Psoas muscle (tissue), 8 donors: Measurements from ENCODE around the gene CLEC4M. TPM values are rescaled to one million over a fixed set of nuclear protein-coding genes. Genes with fewer than 3 reads are reported as not detected.

ENCODE experiments used
- ATAC-seq, 4 donors: fragments of 200-7000 bp; cut with Tn5 transposase; one replicate each; pipeline ENCODE4 v1.9.1; 2020; ENCODE audit warnings: moderate library complexity in 3 of 4, mild to moderate bottlenecking in 2 of 4
- DNase-seq, 2 donors: peaks; one replicate each; pipeline ENCODE4 v3.0.0-alpha.2; 2020
- H3K27ac ChIP-seq: fragments of 200-600 bp; one replicate; pipeline ENCODE4 v1.8.0; 2022
- H3K27me3 ChIP-seq, 3 donors: fragments of 200-600 bp in 1 of 3; one replicate each; pipeline versions ENCODE4 v1.6.1 to v1.8.0; 2013 to 2022; ENCODE audit warnings: low read length in 2 of 3, mild to moderate bottlenecking in 2 of 3, moderate library complexity in 1 of 3; ENCODE audit not compliant: insufficient read depth in 3 of 3
- H3K36me3 ChIP-seq, 2 donors: fragments of 200-600 bp in 1 of 2; one replicate each; pipeline versions ENCODE4 v1.6.1 to v1.8.0; 2013 to 2022; ENCODE audit warnings: low read depth in 1 of 2, mild to moderate bottlenecking in 1 of 2, moderate library complexity in 1 of 2; ENCODE audit not compliant: insufficient read depth in 1 of 2
- H3K4me1 ChIP-seq: fragments of 200-600 bp; one replicate; pipeline ENCODE4 v1.8.0; 2022
- H3K4me3 ChIP-seq: fragments of 200-600 bp; one replicate; pipeline ENCODE4 v1.8.0; 2022; ENCODE audit warnings: mild to moderate bottlenecking
- H3K9me3 ChIP-seq: fragments of 200-600 bp; one replicate; pipeline ENCODE4 v1.8.0; 2022
- WGBS, 3 donors: extraction: QIAGEN DNeasy Blood & Tissue Kit; methylation state at CpG; one replicate each; pipeline versions ENCODE4 v1.1.6 to v1.1.7; 2013; 5-methylcytosine and 5-hydroxymethylcytosine counted together
- intact Hi-C, 2 donors: fragments of 100-400 bp; cut with DNase I; formaldehyde crosslinking; loops; one replicate each; pipeline versions ENCODE4 v1.11.0 to v1.14.2; 2022
- polyA plus RNA-seq, 3 donors: library from polyadenylated mRNA; stranded (reverse); fragments of 200-250 nt; gene quantifications; one replicate each; pipeline ENCODE4 v1.2.3, GENCODE V29; 2013
- total RNA-seq, 4 donors: library from RNA; stranded (reverse); fragmentation: NEBNext Ultra II Directional in 2 of 4; extraction: Animal tissue kit (Norgen Biotek cat#: 25700) in 2 of 4; gene quantifications; one replicate each; pipeline versions ENCODE4 v1.2.1 to v1.2.4, GENCODE V29; 2021 to 2023
- TF ChIP-seq, protein P1 (sequence below): fragments of 200-600 bp; IDR thresholded peaks from one replicate; pipeline ENCODE4 v1.8.0; 2022; ENCODE audit warnings: antibody characterized with exemption
- donor health status: healthy with polysubstance abuse.
- donor health status: DM: no; HTN: no; CAD: no; lungs with moderate emphysema.
- donor health status: Bipolar disorder and iron deficiency.
- donor health status: healthy.
- donor health status: DM: yes; HTN: yes; CAD: no.
- donor health status: DM: no; HTN: no; CAD: no.
- donor health status: DM: no; HTN: no; CAD: no.
- donor health status: DM: yes; HTN: yes; CAD: no.

Gene CLEC4M
- total and polyA plus RNA-seq, 7 donors, result not detected

DNA sequence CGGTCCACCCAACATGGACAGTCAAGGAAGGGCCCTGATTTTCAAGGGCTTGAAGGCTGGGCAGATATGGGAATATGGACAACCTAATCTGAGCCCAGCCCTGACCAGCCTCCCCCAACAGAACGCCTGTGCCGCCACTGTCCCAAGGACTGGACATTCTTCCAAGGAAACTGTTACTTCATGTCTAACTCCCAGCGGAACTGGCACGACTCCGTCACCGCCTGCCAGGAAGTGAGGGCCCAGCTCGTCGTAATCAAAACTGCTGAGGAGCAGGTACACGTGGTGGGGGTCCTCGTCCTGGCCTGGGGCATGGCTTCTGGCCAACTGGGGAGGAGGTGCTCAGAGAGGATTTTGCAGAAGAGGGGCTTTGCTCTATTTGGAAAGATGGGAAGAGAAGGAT, 3.5 kb downstream of the CLEC4M start:
- H3K27me3 ChIP-seq, result peaks cover 0 to 11% (median 2%) of the 10 kb centered on the region in 3 donors
- H3K36me3 ChIP-seq, result no peaks in the 10 kb centered on the region
- no peaks in the 10 kb centered on the region for H3K9me3 ChIP-seq
- H3K4me3 ChIP-seq, result no peak overlapping the region
- ATAC-seq (no peak), DNase-seq (no peak)
- H3K27ac ChIP-seq, result no peak overlapping the region
- intact Hi-C loops, result no loop called here
- TF ChIP-seq, protein P1, sequence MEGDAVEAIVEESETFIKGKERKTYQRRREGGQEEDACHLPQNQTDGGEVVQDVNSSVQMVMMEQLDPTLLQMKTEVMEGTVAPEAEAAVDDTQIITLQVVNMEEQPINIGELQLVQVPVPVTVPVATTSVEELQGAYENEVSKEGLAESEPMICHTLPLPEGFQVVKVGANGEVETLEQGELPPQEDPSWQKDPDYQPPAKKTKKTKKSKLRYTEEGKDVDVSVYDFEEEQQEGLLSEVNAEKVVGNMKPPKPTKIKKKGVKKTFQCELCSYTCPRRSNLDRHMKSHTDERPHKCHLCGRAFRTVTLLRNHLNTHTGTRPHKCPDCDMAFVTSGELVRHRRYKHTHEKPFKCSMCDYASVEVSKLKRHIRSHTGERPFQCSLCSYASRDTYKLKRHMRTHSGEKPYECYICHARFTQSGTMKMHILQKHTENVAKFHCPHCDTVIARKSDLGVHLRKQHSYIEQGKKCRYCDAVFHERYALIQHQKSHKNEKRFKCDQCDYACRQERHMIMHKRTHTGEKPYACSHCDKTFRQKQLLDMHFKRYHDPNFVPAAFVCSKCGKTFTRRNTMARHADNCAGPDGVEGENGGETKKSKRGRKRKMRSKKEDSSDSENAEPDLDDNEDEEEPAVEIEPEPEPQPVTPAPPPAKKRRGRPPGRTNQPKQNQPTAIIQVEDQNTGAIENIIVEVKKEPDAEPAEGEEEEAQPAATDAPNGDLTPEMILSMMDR, result no peak
- no peaks in the 10 kb centered on the region for H3K4me1 ChIP-seq
- 56 to 65% (median 56%) methylated on average over 11 of the region's 11 CpGs for WGBS, 3 donors

DNA sequence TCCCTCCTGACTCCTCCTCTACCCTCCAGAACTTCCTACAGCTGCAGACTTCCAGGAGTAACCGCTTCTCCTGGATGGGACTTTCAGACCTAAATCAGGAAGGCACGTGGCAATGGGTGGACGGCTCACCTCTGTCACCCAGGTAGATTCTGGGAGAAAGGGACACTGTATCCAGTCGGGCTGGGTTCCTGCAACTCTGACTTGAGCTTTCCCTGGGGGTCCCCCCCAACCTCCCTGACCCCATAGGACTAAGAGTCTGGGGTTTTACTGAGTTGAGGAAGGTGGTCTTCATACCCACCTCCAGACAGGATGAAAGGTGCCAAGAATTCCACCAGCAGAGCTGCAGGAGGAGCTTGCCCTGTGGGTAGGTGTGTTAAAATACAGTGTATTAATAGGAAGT, 4.4 kb downstream of the CLEC4M start:
- Histone ChIP-seq H3K27me3 (peaks cover 0 to 11% (median 2%) of the 10 kb centered on the region in 3 donors), H3K36me3 (no peaks in the 10 kb centered on the region), H3K4me1 (no peaks in the 10 kb centered on the region), H3K9me3 (no peaks in the 10 kb centered on the region), H3K4me3 (no peak overlapping the region), H3K27ac (no peak overlapping the region)
- TF ChIP-seq, protein P1, result no peak
- 61 to 72% (median 70%) methylated on average over 4 of the region's 4 CpGs for WGBS, 3 donors
- ATAC-seq, result no peak
- intact Hi-C loops, result no loop called here
- no peak for DNase-seq

DNA sequence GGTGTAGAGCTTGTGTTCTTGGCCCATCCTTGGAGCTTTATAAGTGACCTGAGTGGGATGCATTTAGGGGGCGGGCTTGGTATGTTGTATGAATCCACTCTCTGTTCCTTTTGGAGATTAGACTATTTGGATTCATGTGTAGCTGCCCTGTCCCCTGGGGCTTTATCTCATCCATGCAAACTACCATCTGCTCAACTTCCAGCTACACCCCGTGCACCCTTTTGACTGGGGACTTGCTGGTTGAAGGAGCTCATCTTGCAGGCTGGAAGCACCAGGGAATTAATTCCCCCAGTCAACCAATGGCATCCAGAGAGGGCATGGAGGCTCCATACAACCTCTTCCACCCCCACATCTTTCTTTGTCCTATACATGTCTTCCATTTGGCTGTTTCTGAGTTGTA, 6.1 kb downstream of the CLEC4M start:
- 59 to 68% (median 61%) methylated on average over 2 of the region's 2 CpGs for WGBS, 3 donors
- TF ChIP-seq, protein P1, result no peak
- Histone ChIP-seq H3K36me3 (no peaks in the 10 kb centered on the region), H3K27ac (no peak overlapping the region), H3K9me3 (no peaks in the 10 kb centered on the region), H3K4me3 (no peak overlapping the region), H3K27me3 (peaks cover 0 to 11% (median 2%) of the 10 kb centered on the region in 3 donors), H3K4me1 (no peaks in the 10 kb centered on the region)
- intact Hi-C loops, result no loop called here
- DNase-seq, result no peak
- ATAC-seq, result no peak

DNA sequence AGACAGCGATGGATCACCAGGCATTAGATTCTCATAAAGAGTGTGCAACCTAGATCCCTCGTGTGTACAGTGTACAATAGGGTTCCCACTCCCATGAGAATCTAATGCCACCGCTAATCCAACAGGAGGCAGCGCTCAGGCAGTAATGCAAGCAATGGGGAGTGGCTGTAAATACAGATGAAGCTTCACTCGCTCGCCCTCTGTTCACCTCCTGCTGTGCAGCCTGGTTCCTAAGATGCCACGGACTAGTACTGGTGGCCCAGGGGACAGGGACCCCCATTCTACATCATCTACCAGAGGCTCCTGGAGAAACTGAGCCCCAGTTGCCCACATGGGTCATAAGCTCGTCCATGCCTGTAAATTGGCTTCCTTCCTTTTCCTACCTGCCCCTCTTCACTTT, 8.0 kb downstream of the CLEC4M start:
- DNase-seq, result no peak
- TF ChIP-seq, protein P1, result no peak

DNA sequence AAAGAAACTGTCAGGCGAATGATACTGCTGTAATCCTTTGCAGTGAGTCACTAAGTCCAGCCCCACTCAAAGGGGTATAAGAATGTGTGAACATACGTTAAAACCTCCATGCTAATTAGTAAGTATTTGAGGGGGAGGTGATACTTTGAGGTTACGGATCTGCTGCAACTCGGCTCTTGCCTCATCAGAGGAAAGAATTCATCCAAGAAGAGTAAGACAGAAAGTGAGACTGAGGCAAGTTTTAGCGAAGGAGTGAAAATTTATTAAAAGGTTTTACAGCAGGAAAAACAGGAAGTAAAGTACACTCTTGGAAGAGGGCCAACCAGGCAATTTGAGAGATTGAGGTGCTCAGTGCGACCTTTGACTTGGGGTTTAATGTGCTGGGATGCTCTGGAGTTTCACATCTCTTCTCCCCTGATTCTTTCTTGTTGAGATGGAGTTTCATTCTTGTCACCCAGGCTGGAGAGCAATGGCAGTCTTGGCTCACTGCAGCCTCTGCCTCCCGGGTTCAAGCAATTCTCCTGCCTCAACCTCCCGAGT, 9.8 kb downstream of the CLEC4M start:
- intact Hi-C loops, result no loop called here
- H3K36me3 ChIP-seq, result no peaks in the 10 kb centered on the region
- H3K4me1 ChIP-seq, result no peaks in the 10 kb centered on the region
- no peaks in the 10 kb centered on the region for H3K9me3 ChIP-seq
- H3K4me3 ChIP-seq, result no peak overlapping the region
- DNase-seq (no peak), ATAC-seq (no peak)
- TF ChIP-seq, protein P1, result no peak
- H3K27me3 ChIP-seq, result peaks cover 0 to 10% (median 2%) of the 10 kb centered on the region in 3 donors
- no peak overlapping the region for H3K27ac ChIP-seq
- WGBS, 3 donors, result 37 to 40% (median 39%) methylated on average over 8 of the region's 8 CpGs

More for the DNA sequence above, 8.0 kb downstream of the CLEC4M start:
- Histone ChIP-seq H3K4me3 (no peak overlapping the region), H3K27me3 (peaks cover 0 to 11% (median 2%) of the 10 kb centered on the region in 3 donors), H3K36me3 (no peaks in the 10 kb centered on the region), H3K4me1 (no peaks in the 10 kb centered on the region), H3K9me3 (no peaks in the 10 kb centered on the region), H3K27ac (no peak overlapping the region)
- intact Hi-C loops, result no loop called here
- WGBS, 3 donors, result 58 to 61% (median 59%) methylated on average over 8 of the region's 8 CpGs
- no peak for ATAC-seq
